Effector CD4-positive, alpha-beta T cell (primary cell): Measurements from ENCODE around the gene SH3GL3.

Source experiments
- DNase-seq: peaks from one replicate; pipeline ENCODE4 v3.0.0-alpha.2; 2020

The SH3GL3 gene

DNA sequence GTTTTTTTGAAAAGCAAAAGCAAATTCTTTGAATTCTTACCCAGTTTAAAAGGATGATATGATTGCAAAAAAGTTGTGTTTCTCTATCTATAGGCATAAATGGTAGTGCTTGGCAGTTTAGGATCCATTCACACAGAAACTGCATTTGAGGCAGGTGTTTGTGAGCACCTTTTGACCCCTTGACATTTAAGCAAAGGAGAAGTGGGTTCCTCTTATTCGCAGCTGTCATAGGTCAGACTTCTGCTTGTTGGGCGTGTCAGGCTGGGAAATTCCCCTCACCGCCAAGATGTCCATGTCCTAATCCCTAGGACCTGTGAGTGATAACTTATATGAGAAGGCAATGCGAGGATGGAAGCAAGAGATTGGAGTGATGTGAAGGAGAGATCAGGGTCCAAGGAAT is 67.4 kb downstream of the SH3GL3 start:
- no peak for DNase-seq

- DNase-seq = no peak
These were observed 68.0 kb downstream of the SH3GL3 start for GRCh38 chr15:83515164-83515563.

- no peak for DNase-seq
These were observed 69.8 kb downstream of the SH3GL3 start for GRCh38 chr15:83516935-83517334.

GRCh38 chr15:83526319-83526718 is 79.2 kb downstream of the SH3GL3 start:
- DNase-seq = no peak

- no peak for DNase-seq
These were observed 86.3 kb downstream of the SH3GL3 start for GRCh38 chr15:83533410-83533962.

GRCh38 chr15:83537606-83538005 is 90.5 kb downstream of the SH3GL3 start:
- no peak for DNase-seq

DNA sequence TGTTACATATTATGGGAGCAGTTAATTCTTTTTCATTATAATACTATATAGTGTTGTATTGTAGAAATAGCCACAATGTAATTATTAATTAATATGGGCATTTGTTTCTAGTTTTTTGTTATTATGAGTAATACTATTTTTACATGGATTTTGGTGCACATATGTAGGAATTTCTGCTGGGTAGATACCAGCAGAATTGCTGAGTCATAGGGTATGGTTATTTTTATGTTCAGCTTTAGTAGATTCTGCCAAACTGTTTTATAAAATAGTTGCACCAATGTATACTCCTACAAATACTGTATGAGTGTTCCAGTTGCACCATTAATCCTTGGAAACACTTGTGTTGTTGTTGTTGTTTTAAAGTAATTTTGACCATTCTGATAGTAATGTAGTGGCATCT is 91.5 kb downstream of the SH3GL3 start:
- no peak for DNase-seq

- DNase-seq = no peak
These were observed 98.8 kb downstream of the SH3GL3 start for GRCh38 chr15:83545804-83546511.

DNA sequence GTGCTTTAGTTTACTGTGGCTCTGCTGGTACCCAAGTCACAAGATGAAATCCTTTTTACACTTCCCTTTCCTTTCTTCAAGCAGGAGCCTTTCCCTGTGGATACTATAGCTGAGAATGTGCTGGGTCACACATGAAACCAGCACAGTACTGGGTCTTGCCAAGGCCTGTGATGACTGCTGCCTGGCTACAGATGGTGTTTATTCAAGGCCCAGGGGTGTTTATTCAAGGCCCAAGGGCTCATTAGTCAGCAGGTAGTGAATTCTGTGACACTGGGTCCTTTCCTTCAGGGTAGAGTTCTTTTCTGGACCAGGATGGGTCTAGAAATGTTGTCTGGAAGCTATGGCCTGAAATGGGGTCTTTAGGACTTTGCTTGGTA is 99.4 kb downstream of the SH3GL3 start:
- DNase-seq = no peak

- DNase-seq = no peak
These were observed 100.0 kb downstream of the SH3GL3 start for GRCh38 chr15:83547168-83547567.

DNA sequence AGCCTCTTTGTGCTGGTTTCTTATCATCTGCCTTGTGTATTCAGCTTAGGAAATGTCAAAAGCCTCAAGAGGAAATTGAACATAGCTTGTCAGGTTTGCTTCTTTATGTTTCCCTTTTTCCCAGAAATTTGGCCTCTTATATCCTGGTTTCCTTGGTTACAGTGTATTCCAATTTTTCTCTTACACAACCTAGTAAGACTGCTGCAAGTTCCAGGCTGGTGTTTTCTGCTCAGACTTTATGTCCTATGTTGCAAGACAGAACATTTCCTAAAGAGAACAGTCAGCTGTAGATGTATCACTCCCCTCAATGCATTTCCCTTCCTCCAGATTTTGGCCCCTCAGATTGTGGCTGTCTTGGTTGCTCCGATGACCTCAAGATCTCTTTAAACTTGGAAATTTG is 102.5 kb downstream of the SH3GL3 start:
- DNase-seq = no peak

DNA sequence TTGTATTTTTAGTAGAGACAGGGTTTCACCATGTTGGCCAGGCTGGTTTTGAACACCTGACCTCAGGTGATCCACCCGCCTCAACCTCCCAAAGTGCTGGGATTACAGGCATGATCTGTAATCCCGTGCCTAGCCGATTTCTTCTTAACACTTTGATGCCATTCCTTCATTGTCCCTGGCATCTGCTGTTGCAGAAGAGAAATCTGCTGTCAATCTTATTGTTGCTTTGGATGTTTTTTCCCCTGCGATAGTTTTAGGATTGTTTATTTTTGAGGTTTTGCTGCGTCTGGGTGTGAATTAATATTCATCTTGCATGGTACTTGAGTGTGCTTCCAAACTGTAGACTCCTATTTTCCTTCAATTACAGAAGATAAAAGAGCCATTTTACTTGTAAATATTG is 107.4 kb downstream of the SH3GL3 start:
- no peak for DNase-seq

GRCh38 chr15:83555383-83555782 is 108.2 kb downstream of the SH3GL3 start:
- DNase-seq = no peak

- no peak for DNase-seq
These were observed 108.9 kb downstream of the SH3GL3 start for GRCh38 chr15:83556068-83556467.

- DNase-seq = no peak
These were observed 109.6 kb downstream of the SH3GL3 start for GRCh38 chr15:83556754-83557153.

DNA sequence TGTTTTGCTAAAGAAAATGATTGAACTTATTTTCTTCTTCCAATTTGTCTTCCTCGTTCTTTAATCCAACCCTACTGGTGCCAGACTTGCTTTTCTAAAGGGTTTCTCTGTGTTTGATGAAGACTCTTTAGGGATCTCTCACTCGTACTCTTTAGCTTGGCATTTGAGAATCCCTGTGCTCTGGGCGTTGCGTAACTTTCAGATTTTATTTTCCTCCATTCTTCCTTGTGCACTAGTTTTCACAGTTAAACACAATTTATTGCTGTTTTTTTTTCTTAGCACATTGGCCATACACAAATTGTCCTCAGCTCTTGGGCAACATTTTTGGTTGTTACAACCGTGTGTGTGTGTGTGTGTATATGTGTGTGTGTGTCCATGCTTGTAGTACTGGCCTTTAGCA is 111.0 kb downstream of the SH3GL3 start:
- no peak for DNase-seq

DNA sequence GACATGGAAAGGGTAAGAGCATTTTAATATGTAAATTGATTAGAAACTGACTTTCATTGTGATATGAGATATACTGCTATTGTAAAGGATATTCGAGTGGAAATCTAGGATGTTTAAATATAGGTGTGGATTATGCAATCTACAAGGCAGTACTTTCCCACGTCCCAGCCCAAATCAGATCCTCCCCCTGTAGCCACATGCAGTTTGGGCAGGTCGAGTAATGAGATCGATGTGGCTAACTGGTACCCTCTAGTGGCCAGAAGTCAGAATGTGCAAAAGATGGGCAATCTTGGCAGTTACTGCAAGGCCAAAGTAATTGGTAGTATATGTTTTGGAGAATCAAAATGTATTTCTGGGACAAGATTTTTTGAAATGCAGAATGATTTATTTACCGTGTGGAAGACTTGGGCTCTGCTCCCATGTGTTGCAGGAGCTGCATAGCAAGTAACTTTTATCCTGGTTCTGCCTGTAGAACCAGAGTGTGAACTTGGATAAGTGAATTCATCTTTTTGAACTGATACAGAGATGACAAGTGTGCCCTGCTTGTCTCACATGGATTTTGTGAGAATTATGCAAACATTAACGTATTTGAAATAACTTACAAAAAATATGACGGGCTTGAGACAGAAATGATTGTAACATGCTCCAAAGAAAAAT is 112.3 kb downstream of the SH3GL3 start:
- DNase-seq = no peak

GRCh38 chr15:83561661-83562060 is 114.5 kb downstream of the SH3GL3 start:
- DNase-seq = no peak

- no peak for DNase-seq
These were observed 118.0 kb downstream of the SH3GL3 start for GRCh38 chr15:83565138-83565537.

GRCh38 chr15:83565553-83566159 is 118.5 kb downstream of the SH3GL3 start:
- DNase-seq = no peak

DNA sequence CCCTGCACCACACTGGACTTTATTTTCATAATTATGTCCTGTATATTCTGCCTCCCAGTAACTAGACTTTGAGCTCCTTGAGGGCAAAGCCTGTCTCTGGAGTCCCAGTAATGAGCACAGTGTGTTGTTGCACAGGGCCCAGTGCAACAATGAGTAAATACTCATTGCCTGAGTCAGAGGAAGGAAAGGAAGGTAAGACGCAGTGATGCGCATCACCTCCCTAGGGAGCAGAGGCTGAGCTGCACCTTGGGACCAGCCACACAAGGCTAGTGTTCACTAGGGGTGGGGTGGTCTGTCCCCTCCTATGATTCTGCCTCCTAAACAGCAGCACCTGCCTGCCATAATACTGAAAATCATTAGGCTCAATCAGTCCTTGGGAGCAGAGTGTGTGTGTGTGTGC is 120.2 kb downstream of the SH3GL3 start:
- DNase-seq = no peak

GRCh38 chr15:83569341-83569740 is 122.2 kb downstream of the SH3GL3 start:
- DNase-seq = no peak

GRCh38 chr15:83570756-83571155 is 123.6 kb downstream of the SH3GL3 start:
- DNase-seq = no peak
